ENCODE results near the gene PRICKLE1.

Gene PRICKLE1

GRCh38 chr12:42445891-42446290 is 143.7 kb downstream of the PRICKLE1 start:
- ChIA-PET CTCF (no interaction called here), POLR2A (ENCODE audit: low non-redundant PET) (no interaction called here)
- TF ChIP-seq CTCF (conservative IDR thresholded peaks at IDR 0.05; ENCODE audit: low read depth): no peak
- DNase-seq (ENCODE audit: low spot score): no peak
- no peak overlapping the region for H3K27ac ChIP-seq

- CTCF ChIA-PET: interaction anchor here (0.6 kb wide), 1 partner anchor 27 kb away, joined by 3 read pairs; no protein-coding TSS in a partner anchor
Observed at GRCh38 chr12:42444192-42444943, 145.2 kb downstream of the PRICKLE1 start.

GRCh38 chr12:42442888-42443287 is 146.7 kb downstream of the PRICKLE1 start:
- POLR2A ChIA-PET (ENCODE audit: low non-redundant PET): no interaction called here
- CTCF ChIA-PET: no interaction called here
- TF ChIP-seq CTCF (conservative IDR thresholded peaks at IDR 0.05; ENCODE audit: low read depth): no peak

More at GRCh38 chr12:42444192-42444943, 145.2 kb downstream of the PRICKLE1 start:
- TF ChIP-seq CTCF (conservative IDR thresholded peaks at IDR 0.05; ENCODE audit: low read depth): no peak
- H3K27ac ChIP-seq: no peak overlapping the region
- no peak for DNase-seq (ENCODE audit: low spot score)
- POLR2A ChIA-PET (ENCODE audit: low non-redundant PET): no interaction called here

GRCh38 chr12:42442311-42442759 is 147.2 kb downstream of the PRICKLE1 start:
- ChIA-PET POLR2A (ENCODE audit: low non-redundant PET) (no interaction called here), CTCF (no interaction called here)
- DNase-seq (ENCODE audit: low spot score): no peak
- no peak overlapping the region for H3K27ac ChIP-seq
- TF ChIP-seq CTCF (conservative IDR thresholded peaks at IDR 0.05; ENCODE audit: low read depth): no peak

More at GRCh38 chr12:42442888-42443287, 146.7 kb downstream of the PRICKLE1 start:
- H3K27ac ChIP-seq: no peak overlapping the region
- no peak for DNase-seq (ENCODE audit: low spot score)

GRCh38 chr12:42440608-42441007 is 148.9 kb downstream of the PRICKLE1 start:
- DNase-seq (ENCODE audit: low spot score): no peak
- POLR2A ChIA-PET (ENCODE audit: low non-redundant PET): no interaction called here
- no peak overlapping the region for H3K27ac ChIP-seq
- no peak for TF ChIP-seq CTCF (conservative IDR thresholded peaks at IDR 0.05; ENCODE audit: low read depth)
- CTCF ChIA-PET: no interaction called here

- ChIA-PET POLR2A (ENCODE audit: low non-redundant PET) (no interaction called here), CTCF (no interaction called here)
- TF ChIP-seq CTCF (conservative IDR thresholded peaks at IDR 0.05; ENCODE audit: low read depth): no peak
- DNase-seq (ENCODE audit: low spot score): no peak
- no peak overlapping the region for H3K27ac ChIP-seq
Observed at GRCh38 chr12:42432517-42433140, 156.9 kb downstream of the PRICKLE1 start.

Data from RWPE1 (cell line).